Epithelial cell of esophagus (primary cell): ENCODE results near the gene METTL27.
"Not testable (repeated sequence)": the region's sequence is repeated elsewhere in the genome, so short reads cannot be mapped to it uniquely, and the experiment has no call there.

Source experiments
- DNase-seq: peaks from one replicate; pipeline ENCODE4 v3.0.0; 2010; ENCODE audit warnings: low read depth
- H3K4me3 ChIP-seq: 2 replicates; pipeline ENCODE4 v1.5.1; 2011; ENCODE audit warnings: mild to moderate bottlenecking, low read length, control low read depth
- CTCF ChIP-seq: IDR thresholded peaks from 2 replicates; pipeline ENCODE4 v1.5.1; 2011; ENCODE audit warnings: low read depth, mild to moderate bottlenecking, low read length, control low read depth, inconsistent platforms; ENCODE audit not compliant: insufficient read depth; ENCODE audit errors: missing control alignments

The METTL27 gene

GRCh38 chr7:73840715-73841379 lies 1.5 kb downstream of the METTL27 start:
- no peak for TF ChIP-seq CTCF
- H3K4me3 ChIP-seq = no peak overlapping the region
- DNase-seq = no peak

- no peak for DNase-seq
- peak; percentile 8 for TF ChIP-seq CTCF
- H3K4me3 ChIP-seq = no peak overlapping the region
Measured at GRCh38 chr7:73839743-73840714, 2.3 kb downstream of the METTL27 start.

- no peak for DNase-seq
- no peak for TF ChIP-seq CTCF
- H3K4me3 ChIP-seq = no peak overlapping the region
Measured at GRCh38 chr7:73839290-73839689, 3.0 kb downstream of the METTL27 start.

- peak; percentile 86 for DNase-seq
- no peak overlapping the region for H3K4me3 ChIP-seq
- TF ChIP-seq CTCF = no peak
Measured at GRCh38 chr7:73838642-73839041, 3.7 kb downstream of the METTL27 start.

GRCh38 chr7:73837167-73837566 lies 5.1 kb downstream of the METTL27 start:
- H3K4me3 ChIP-seq, DNase-seq: not testable (repeated sequence)

- no peak for DNase-seq
- TF ChIP-seq CTCF = no peak
- no peak overlapping the region for H3K4me3 ChIP-seq
Measured at GRCh38 chr7:73834626-73835191, 7.6 kb downstream of the METTL27 start.

GRCh38 chr7:73833251-73833919 lies 8.9 kb downstream of the METTL27 start:
- no peak for TF ChIP-seq CTCF

More at GRCh38 chr7:73833251-73833919, 8.9 kb downstream of the METTL27 start:
- DNase-seq = peak; percentile 74
- no peak overlapping the region for H3K4me3 ChIP-seq
